Thyroid gland (tissue), 4 donors: ENCODE results near the gene RASA3.

ENCODE experiments used
- POLR2A ChIP-seq, 2 donors: fragments of 450-650 bp; IDR thresholded peaks; one replicate each; pipeline ENCODE4 v1.6.1; 2017; ENCODE audit warnings: antibody characterized with exemption in 2 of 2, mild to moderate bottlenecking in 2 of 2, moderate library complexity in 1 of 2
- TF ChIP-seq, protein P1 (sequence below), 6 experiments: fragments of 200-600 bp in 3 of 6; fragments of 450-650 bp in 3 of 6; sonication (generic) in 3 of 6; IDR thresholded peaks; one replicate each; pipeline ENCODE4 v1.5.1; 2016 to 2019; ENCODE audit warnings: antibody characterized with exemption in 6 of 6, mild to moderate bottlenecking in 2 of 6, inconsistent platforms in 1 of 6, moderate library complexity in 1 of 6

DNA sequence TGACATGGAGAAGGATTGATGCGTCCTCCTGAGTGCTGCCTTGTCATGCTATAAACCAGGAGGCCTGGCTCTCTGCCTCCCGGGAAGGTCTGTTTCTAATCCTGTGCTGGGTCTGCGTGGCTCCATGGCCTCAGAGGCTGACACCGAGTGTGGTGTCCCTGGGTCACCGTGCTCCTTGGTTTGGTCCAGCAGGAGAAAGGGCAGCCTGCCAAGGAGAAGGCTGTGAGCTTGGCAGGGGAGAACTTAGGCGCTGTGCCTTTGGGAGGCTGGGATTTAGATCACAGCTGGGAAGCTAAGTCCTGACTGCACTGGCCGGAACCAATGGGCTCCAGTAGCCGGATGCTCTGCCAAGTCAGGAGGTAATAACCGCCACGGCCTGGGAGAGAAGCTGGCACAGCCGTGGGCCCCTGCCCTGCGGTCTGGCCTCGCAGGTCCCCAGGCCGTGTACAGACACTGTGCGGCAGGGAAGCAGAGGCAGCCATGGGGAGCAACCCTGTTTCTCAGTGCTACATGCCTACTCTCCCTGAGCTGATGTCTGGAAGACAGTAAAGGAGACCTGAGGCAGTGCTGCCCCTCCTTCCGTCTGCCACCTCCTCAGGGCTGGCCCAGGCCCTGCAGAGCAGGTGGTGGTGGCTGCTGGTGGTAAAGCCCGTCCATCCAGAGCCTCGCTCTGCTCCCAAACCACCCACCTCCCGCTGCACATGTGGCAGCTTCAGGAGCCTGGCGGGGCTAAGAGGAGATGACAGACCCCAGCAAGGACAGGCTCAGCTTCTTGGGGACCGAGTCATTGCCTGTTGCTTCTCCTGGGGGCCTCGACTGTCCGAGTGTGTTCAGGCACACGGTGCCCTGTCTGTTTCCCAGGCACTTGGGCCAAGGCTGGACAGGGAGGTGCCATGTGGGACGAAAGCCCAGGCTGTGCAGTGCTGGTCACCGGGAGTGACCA lies 203.5 kb downstream of the RASA3 start:
- TF ChIP-seq POLR2A (IDR thresholded peaks at IDR 0.05) = no peak
- TF ChIP-seq, protein P1, sequence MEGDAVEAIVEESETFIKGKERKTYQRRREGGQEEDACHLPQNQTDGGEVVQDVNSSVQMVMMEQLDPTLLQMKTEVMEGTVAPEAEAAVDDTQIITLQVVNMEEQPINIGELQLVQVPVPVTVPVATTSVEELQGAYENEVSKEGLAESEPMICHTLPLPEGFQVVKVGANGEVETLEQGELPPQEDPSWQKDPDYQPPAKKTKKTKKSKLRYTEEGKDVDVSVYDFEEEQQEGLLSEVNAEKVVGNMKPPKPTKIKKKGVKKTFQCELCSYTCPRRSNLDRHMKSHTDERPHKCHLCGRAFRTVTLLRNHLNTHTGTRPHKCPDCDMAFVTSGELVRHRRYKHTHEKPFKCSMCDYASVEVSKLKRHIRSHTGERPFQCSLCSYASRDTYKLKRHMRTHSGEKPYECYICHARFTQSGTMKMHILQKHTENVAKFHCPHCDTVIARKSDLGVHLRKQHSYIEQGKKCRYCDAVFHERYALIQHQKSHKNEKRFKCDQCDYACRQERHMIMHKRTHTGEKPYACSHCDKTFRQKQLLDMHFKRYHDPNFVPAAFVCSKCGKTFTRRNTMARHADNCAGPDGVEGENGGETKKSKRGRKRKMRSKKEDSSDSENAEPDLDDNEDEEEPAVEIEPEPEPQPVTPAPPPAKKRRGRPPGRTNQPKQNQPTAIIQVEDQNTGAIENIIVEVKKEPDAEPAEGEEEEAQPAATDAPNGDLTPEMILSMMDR (IDR thresholded peaks at IDR 0.05) = no peak
